SK-N-MC (cell line): ENCODE results near the gene AIM2.

Experiments
- DNase-seq: peaks from one replicate; pipeline ENCODE4 v3.0.0-alpha.2; 2011; ENCODE audit warnings: low read depth, low spot score
- H3K27ac ChIP-seq: fragments of 200-600 bp; sonication (generic); 2 replicates; pipeline ENCODE4 v1.5.1; 2016; ENCODE audit warnings: mixed run types
- H3K36me3 ChIP-seq: fragments of 200-600 bp; sonication (generic); 2 replicates; pipeline ENCODE4 v1.6.1; 2017; ENCODE audit warnings: antibody characterized with exemption, low read length, mixed read lengths; ENCODE audit not compliant: insufficient read depth
- H3K4me3 ChIP-seq: fragments of 200-600 bp; sonication (generic); 2 replicates; pipeline ENCODE4 v1.5.1; 2016
- H3K9ac ChIP-seq: fragments of 200-600 bp; sonication (generic); 2 replicates; pipeline ENCODE4 v1.8.0; 2017; ENCODE audit warnings: mixed run types, mixed read lengths; ENCODE audit not compliant: insufficient read length
- H3K9me3 ChIP-seq: fragments of 200-600 bp; sonication (generic); 2 replicates; pipeline ENCODE4 v1.6.1; 2017; ENCODE audit warnings: low read depth, mild to moderate bottlenecking, antibody characterized with exemption, low read length, moderate library complexity, mixed read lengths
- EZH2 ChIP-seq: fragments of 200-600 bp; sonication (generic); IDR thresholded peaks from one replicate; pipeline ENCODE4 v1.6.1; 2017; ENCODE audit warnings: antibody characterized with exemption
- FOXP2 ChIP-seq: optimal IDR thresholded peaks from 2 replicates; pipeline ENCODE3; 2011; ENCODE audit warnings: mild to moderate bottlenecking, moderate library complexity; ENCODE audit not compliant: insufficient read depth; ENCODE audit errors: extremely low read length, control extremely low read depth
- POLR2AphosphoS5 ChIP-seq: IDR thresholded peaks from 2 replicates; pipeline ENCODE4 v1.6.1; 2012; ENCODE audit warnings: mild to moderate bottlenecking, low read depth, low read length, borderline replicate concordance

The AIM2 gene

DNA sequence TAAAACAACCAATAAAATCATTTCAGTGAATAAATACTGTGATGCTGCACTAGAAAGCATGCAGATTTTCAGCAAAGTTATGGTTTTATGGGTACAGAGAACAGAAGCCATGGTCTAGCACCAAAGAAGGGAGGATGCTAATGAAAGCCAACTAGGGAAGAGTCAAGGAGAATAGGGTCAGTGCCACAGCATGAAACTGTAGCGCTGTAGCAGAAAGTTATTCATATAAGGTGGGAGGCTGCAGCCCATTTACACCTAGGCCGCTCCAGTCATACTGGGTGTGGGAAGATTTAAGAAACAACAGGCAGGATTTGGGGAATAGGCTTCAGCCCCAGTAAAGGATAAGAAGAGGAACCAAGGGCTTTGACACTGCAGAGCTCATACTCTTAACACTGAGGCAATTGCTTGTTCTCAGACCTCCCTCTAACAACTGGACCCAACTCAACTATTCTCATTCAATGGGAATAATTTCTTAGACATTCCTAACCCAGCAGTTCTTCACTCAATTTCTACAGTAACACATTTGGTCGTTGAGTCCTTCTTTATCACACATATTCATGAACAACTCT lies 62.5 kb downstream of the AIM2 start:
- H3K27ac ChIP-seq = no peak overlapping the region
- H3K4me3 ChIP-seq = no peak overlapping the region
- no peak overlapping the region for H3K9ac ChIP-seq
- H3K9me3 ChIP-seq = no peaks in the 10 kb centered on the region
- TF ChIP-seq FOXP2 (no peak), EZH2 (no peak), POLR2AphosphoS5 (no peak)
- DNase-seq = no peak
- peaks cover 43% of the 10 kb centered on the region for H3K36me3 ChIP-seq

DNA sequence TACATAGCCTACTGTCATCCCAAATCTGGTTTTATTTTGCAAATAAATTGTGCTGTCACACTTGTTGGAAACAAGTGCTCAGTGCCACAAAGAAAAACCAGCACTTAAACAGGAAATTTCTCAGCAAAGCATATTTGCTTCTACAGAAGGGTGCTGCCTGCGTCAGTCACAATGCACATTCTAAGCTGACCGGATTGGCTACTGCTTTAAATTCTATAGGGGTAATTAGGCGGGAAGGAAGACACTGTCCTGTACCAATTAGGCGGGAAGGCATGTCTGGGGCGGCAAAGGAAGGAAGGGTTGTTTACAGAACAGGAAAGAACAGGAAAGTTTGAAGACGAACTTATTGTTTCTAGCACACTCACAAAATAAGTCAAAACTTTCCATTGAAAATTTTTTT lies 64.1 kb downstream of the AIM2 start:
- peaks cover 30% of the 10 kb centered on the region for H3K36me3 ChIP-seq
- no peak for DNase-seq
- peak overlapping the region; percentile 41 for H3K4me3 ChIP-seq
- no peak overlapping the region for H3K27ac ChIP-seq
- H3K9ac ChIP-seq = peak overlapping the region; percentile 95
- TF ChIP-seq EZH2 = no peak
- TF ChIP-seq POLR2AphosphoS5 = no peak
- TF ChIP-seq FOXP2 = no peak
- no peaks in the 10 kb centered on the region for H3K9me3 ChIP-seq
